Measurements from ENCODE around the gene ARHGAP15. TPM values are rescaled to one million over a fixed set of nuclear protein-coding genes. Genes with fewer than 3 reads are reported as not detected.
"Not testable (repeated sequence)": the region's sequence is repeated elsewhere in the genome, so short reads cannot be mapped to it uniquely, and the experiment has no call there.

Gene ARHGAP15
- total and polyA plus RNA-seq, 4 donors = 3.8 to 17.9 (median 13.2) TPM

GRCh38 chr2:143535802-143536201 is 406.6 kb downstream of the ARHGAP15 start:
- no peaks in the 10 kb centered on the region for H3K27me3 ChIP-seq (ENCODE audit: control insufficient read depth in 4 of 4, insufficient read depth in 4 of 4, low read length in 3 of 4)
- TF ChIP-seq RXRA (IDR thresholded peaks at IDR 0.05) = no peak
- no peak for TF ChIP-seq HNF4A (conservative IDR thresholded peaks at IDR 0.05)
- TF ChIP-seq REST (IDR thresholded peaks at IDR 0.05) = no peak
- no peak for TF ChIP-seq HNF4G (IDR thresholded peaks at IDR 0.05)
- no peak for TF ChIP-seq TAF1 (conservative IDR thresholded peaks at IDR 0.05)
- TF ChIP-seq YY1 (IDR thresholded peaks at IDR 0.05) = no peak
- no peak for TF ChIP-seq JUND (IDR thresholded peaks at IDR 0.05)
- no peak for TF ChIP-seq MAX (IDR thresholded peaks at IDR 0.05)
- TF ChIP-seq ATF3 (IDR thresholded peaks at IDR 0.05) = no peak
- no peak for TF ChIP-seq ZBTB33 (IDR thresholded peaks at IDR 0.05)
- no peak for TF ChIP-seq RAD21 (IDR thresholded peaks at IDR 0.05)
- no peak for TF ChIP-seq SP1 (IDR thresholded peaks at IDR 0.05)
- TF ChIP-seq FOXA1 (IDR thresholded peaks at IDR 0.05) = no peak
- TF ChIP-seq, protein P1, sequence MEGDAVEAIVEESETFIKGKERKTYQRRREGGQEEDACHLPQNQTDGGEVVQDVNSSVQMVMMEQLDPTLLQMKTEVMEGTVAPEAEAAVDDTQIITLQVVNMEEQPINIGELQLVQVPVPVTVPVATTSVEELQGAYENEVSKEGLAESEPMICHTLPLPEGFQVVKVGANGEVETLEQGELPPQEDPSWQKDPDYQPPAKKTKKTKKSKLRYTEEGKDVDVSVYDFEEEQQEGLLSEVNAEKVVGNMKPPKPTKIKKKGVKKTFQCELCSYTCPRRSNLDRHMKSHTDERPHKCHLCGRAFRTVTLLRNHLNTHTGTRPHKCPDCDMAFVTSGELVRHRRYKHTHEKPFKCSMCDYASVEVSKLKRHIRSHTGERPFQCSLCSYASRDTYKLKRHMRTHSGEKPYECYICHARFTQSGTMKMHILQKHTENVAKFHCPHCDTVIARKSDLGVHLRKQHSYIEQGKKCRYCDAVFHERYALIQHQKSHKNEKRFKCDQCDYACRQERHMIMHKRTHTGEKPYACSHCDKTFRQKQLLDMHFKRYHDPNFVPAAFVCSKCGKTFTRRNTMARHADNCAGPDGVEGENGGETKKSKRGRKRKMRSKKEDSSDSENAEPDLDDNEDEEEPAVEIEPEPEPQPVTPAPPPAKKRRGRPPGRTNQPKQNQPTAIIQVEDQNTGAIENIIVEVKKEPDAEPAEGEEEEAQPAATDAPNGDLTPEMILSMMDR (IDR thresholded peaks at IDR 0.05; ENCODE audit: low read depth, low read length, missing input control) = no peak
- no peak overlapping the region for H3K4me3 ChIP-seq (ENCODE audit: low read depth in 1 of 3, low read length in 3 of 3)
- H3K4me1 ChIP-seq (ENCODE audit: control insufficient read depth in 4 of 4, insufficient read depth in 4 of 4, low read length in 3 of 4) = no peaks in the 10 kb centered on the region
- 69% methylated on average over 2 of the region's 2 CpGs for WGBS
- H3K27ac ChIP-seq (ENCODE audit: low read depth in 1 of 2, low read length in 2 of 2) = no peak overlapping the region
- no peaks in the 10 kb centered on the region for H3K9me3 ChIP-seq (ENCODE audit: control insufficient read depth in 4 of 4, low read length in 3 of 4)
- H3K36me3 ChIP-seq (ENCODE audit: control insufficient read depth in 4 of 4, insufficient read depth in 3 of 4, low read depth in 1 of 4, low read length in 3 of 4) = no peaks in the 10 kb centered on the region
- H3K9ac ChIP-seq (ENCODE audit: low read depth in 1 of 2, low read length in 2 of 2) = no peak overlapping the region
- no peak for DNase-seq (ENCODE audit: low spot score)

DNA sequence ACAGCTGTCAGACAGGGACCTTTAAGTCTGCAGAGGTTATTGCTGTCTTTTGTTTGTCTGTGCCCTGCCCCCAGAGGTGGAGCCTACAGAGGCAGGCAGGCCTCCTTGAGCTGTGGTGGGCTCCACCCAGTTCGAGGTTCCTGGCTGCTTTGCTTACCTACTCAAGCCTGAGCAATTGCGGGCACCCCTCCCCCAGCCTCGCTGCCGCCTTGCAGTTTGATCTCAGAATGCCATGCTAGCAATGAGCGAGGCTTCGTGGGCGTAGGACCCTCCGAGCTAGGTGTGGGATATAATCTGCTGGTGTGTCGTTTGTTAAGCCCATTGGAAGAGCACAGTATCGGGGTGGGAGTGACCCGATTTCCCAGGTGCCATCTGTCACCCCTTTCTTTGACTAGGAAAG is 412.7 kb downstream of the ARHGAP15 start:
- not testable (repeated sequence) for H3K4me1 ChIP-seq (ENCODE audit: control insufficient read depth in 4 of 4, insufficient read depth in 4 of 4, low read length in 3 of 4); DNase-seq (ENCODE audit: low spot score); H3K27ac ChIP-seq (ENCODE audit: low read depth in 1 of 2, low read length in 2 of 2); H3K36me3 ChIP-seq (ENCODE audit: control insufficient read depth in 4 of 4, insufficient read depth in 3 of 4, low read depth in 1 of 4, low read length in 3 of 4); H3K4me3 ChIP-seq (ENCODE audit: low read depth in 1 of 3, low read length in 3 of 3); H3K27me3 ChIP-seq (ENCODE audit: control insufficient read depth in 4 of 4, insufficient read depth in 4 of 4, low read length in 3 of 4); H3K9ac ChIP-seq (ENCODE audit: low read depth in 1 of 2, low read length in 2 of 2); H3K9me3 ChIP-seq (ENCODE audit: control insufficient read depth in 4 of 4, low read length in 3 of 4)
- WGBS = 91% methylated on average over 11 of the region's 11 CpGs

Measured in liver (tissue), 9 donors.